GM23338 (cell line): ENCODE results near the gene RANGAP1.

Experiments used
- CREB1 ChIP-seq: fragments of 250-450 bp; sonication (Bioruptor Pico); IDR thresholded peaks from 2 replicates; pipeline ENCODE4 v1.5.0; 2020; ENCODE audit warnings: low read depth, mild to moderate bottlenecking, moderate library complexity
- EZH2 ChIP-seq: fragments of 200-600 bp; sonication (generic); IDR thresholded peaks from one replicate; pipeline ENCODE4 v1.8.0; 2017; ENCODE audit warnings: antibody characterized with exemption, mild to moderate bottlenecking, low read depth; ENCODE audit not compliant: unreplicated experiment
- EZH2phosphoT487 ChIP-seq: fragments of 200-600 bp; sonication (generic); IDR thresholded peaks from one replicate; pipeline ENCODE4 v1.8.1; 2018; ENCODE audit warnings: antibody characterized with exemption; ENCODE audit not compliant: unreplicated experiment
- JUNB ChIP-seq: IDR thresholded peaks from one replicate; pipeline ENCODE4 v1.6.1; 2016; ENCODE audit warnings: antibody characterized with exemption; ENCODE audit not compliant: unreplicated experiment
- NANOG ChIP-seq: IDR thresholded peaks from 2 replicates; pipeline ENCODE4 v1.6.1; 2016; ENCODE audit warnings: antibody characterized with exemption, borderline replicate concordance
- POLR2AphosphoS5 ChIP-seq: IDR thresholded peaks from 2 replicates; pipeline ENCODE4 v1.6.1; 2016; ENCODE audit warnings: antibody characterized with exemption, low read depth
- STAT1 ChIP-seq: IDR thresholded peaks from one replicate; pipeline ENCODE4 v1.6.1; 2016; ENCODE audit warnings: antibody characterized with exemption; ENCODE audit not compliant: unreplicated experiment
- ZNF331 ChIP-seq: fragments of 250-450 bp; sonication (Bioruptor Pico); IDR thresholded peaks from 2 replicates; pipeline ENCODE4 v1.5.0; 2020; ENCODE audit warnings: low read depth, mild to moderate bottlenecking, moderate library complexity
- TF ChIP-seq, protein P1 (sequence below), 2 experiments: fragments of 200-600 bp in 1 of 2; sonication (generic) in 1 of 2; conservative IDR thresholded peaks; 2 replicates each; pipeline versions ENCODE4 v1.5.1 to v1.6.1; 2016 to 2017; ENCODE audit warnings: antibody characterized with exemption in 2 of 2, low read depth in 2 of 2, mild to moderate bottlenecking in 2 of 2, moderate library complexity in 1 of 2
- TF ChIP-seq, protein P2 (sequence below): IDR thresholded peaks from one replicate; pipeline ENCODE4 v1.6.1; 2018; ENCODE audit warnings: antibody characterized with exemption; ENCODE audit not compliant: unreplicated experiment

DNA sequence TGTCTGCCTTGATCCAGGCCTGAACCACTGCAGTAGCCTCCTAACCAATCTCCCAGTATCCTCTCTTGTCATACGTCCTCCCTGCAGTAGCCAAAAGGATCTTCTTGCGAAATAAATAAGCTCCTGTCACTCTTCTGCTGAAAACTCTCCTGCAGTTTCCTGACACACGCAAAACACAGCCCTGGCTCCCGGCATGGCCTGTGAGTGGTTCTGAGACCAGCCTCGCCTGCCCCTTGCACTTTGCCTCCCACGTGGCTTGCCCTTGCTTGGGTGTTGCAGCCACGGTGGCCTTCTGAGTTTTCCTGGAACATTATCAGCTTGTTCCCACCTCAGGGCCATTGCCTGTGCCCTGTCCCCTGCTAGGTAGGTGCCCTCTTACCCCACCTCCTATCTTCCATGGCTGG lies 22.6 kb upstream of the RANGAP1 start:
- TF ChIP-seq EZH2: no peak
- TF ChIP-seq, protein P1, sequence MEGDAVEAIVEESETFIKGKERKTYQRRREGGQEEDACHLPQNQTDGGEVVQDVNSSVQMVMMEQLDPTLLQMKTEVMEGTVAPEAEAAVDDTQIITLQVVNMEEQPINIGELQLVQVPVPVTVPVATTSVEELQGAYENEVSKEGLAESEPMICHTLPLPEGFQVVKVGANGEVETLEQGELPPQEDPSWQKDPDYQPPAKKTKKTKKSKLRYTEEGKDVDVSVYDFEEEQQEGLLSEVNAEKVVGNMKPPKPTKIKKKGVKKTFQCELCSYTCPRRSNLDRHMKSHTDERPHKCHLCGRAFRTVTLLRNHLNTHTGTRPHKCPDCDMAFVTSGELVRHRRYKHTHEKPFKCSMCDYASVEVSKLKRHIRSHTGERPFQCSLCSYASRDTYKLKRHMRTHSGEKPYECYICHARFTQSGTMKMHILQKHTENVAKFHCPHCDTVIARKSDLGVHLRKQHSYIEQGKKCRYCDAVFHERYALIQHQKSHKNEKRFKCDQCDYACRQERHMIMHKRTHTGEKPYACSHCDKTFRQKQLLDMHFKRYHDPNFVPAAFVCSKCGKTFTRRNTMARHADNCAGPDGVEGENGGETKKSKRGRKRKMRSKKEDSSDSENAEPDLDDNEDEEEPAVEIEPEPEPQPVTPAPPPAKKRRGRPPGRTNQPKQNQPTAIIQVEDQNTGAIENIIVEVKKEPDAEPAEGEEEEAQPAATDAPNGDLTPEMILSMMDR (conservative IDR thresholded peaks at IDR 0.05; ENCODE audit: low read depth in 2 of 2): no peak
- TF ChIP-seq CREB1 (CRISPR knock-in tag): no peak
- no peak for TF ChIP-seq POLR2AphosphoS5
- no peak for TF ChIP-seq EZH2phosphoT487
- TF ChIP-seq, protein P2, sequence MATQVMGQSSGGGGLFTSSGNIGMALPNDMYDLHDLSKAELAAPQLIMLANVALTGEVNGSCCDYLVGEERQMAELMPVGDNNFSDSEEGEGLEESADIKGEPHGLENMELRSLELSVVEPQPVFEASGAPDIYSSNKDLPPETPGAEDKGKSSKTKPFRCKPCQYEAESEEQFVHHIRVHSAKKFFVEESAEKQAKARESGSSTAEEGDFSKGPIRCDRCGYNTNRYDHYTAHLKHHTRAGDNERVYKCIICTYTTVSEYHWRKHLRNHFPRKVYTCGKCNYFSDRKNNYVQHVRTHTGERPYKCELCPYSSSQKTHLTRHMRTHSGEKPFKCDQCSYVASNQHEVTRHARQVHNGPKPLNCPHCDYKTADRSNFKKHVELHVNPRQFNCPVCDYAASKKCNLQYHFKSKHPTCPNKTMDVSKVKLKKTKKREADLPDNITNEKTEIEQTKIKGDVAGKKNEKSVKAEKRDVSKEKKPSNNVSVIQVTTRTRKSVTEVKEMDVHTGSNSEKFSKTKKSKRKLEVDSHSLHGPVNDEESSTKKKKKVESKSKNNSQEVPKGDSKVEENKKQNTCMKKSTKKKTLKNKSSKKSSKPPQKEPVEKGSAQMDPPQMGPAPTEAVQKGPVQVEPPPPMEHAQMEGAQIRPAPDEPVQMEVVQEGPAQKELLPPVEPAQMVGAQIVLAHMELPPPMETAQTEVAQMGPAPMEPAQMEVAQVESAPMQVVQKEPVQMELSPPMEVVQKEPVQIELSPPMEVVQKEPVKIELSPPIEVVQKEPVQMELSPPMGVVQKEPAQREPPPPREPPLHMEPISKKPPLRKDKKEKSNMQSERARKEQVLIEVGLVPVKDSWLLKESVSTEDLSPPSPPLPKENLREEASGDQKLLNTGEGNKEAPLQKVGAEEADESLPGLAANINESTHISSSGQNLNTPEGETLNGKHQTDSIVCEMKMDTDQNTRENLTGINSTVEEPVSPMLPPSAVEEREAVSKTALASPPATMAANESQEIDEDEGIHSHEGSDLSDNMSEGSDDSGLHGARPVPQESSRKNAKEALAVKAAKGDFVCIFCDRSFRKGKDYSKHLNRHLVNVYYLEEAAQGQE: no peak
- TF ChIP-seq JUNB: no peak
- no peak for TF ChIP-seq NANOG
- no peak for TF ChIP-seq ZNF331 (CRISPR knock-in tag)
- TF ChIP-seq STAT1: no peak
